ENCODE data around the gene SF3A2. TPM values are rescaled to one million over a fixed set of nuclear protein-coding genes. Genes with fewer than 3 reads are reported as not detected.

Gene SF3A2
- total and polyA plus RNA-seq, 2 experiments from 2014 or later, result 67.7 to 128 TPM

DNA sequence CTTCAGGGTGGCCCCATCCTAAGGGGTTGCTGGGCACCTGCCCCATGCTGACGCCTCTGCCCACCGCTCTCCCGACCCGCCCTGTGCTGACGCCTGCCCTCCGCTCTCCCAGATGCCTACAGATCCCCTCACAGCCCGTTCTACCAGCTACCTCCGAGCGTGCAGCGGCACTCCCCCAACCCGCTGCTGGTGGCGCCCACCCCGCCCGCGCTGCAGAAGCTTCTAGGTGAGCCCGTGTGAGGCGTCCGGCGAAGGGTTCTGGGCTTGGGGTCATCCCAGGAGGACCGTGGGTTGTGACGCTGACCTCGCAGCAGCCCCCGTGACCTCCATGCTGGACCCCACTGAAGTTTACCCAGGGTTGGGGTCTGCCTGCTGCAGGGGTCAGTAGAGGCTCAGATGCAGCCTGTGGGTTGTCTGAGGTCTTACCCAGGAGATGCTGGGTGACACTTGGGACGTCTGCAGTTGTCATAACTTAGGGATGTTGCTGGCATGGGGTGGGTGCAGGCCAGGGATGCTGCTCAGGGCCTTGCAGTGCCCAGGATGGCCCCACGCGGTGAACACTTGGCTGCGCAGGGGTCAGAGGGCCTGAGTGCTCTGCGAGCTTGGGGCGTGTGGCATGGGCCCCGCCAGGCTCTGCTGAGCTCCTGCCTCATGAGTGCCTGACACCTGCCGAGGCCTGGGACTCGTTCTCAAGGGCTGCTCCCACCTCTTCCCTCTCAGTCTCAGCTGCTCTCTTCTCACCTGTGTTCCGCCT lies 25.5 kb upstream of the SF3A2 start:
- H3K36me3 ChIP-seq (ENCODE audit: insufficient read depth), result peaks cover 9% of the 10 kb centered on the region; the same call in 1 of the 2 replicates
- Mint-ChIP-seq H3K4me3 (no peak overlapping the region; the same call in 2 of the 3 replicates), H3K36me3 (ENCODE audit: low read depth) (peaks cover 39% of the 10 kb centered on the region), H3K4me1 (peaks cover 3% of the 10 kb centered on the region; the same call in 2 of the 3 replicates), H3K27ac (peak overlapping the region; percentile 81; the same call in 1 of the 2 replicates), H3K9me3 (no peaks in the 10 kb centered on the region; the same call in 2 of the 3 replicates), H3K27me3 (ENCODE audit: insufficient read depth, low read depth, poor library complexity) (peaks cover 1% of the 10 kb centered on the region)
- H2AFZ ChIP-seq, result no peak overlapping the region
- no peak overlapping the region for H3K4me2 ChIP-seq
- 0 out of 2 replicates have a peak, but pooled peaks cover 2% of the 10 kb centered on the region for H3F3A ChIP-seq (replicated peaks; ENCODE audit: low read depth)
- no peaks in the 10 kb centered on the region for H3K27me3 ChIP-seq (ENCODE audit: insufficient read depth)
- H3K27ac ChIP-seq (ENCODE audit: low read depth), result no peak overlapping the region
- peaks cover 5% of the 10 kb centered on the region; the same call in 1 of the 2 replicates for H3K4me1 ChIP-seq (ENCODE audit: insufficient read depth)
- H3K9me2 ChIP-seq (ENCODE audit: insufficient read depth), result no peaks in the 10 kb centered on the region
- H3K4me3 ChIP-seq, result no peak overlapping the region
- no peaks in the 10 kb centered on the region for H3K79me2 ChIP-seq (replicated peaks; ENCODE audit: insufficient read depth)
- H4K20me1 ChIP-seq (replicated peaks; ENCODE audit: insufficient read depth), result 0 out of 2 replicates have a peak, but pooled peaks cover 10% of the 10 kb centered on the region
- no peak for ATAC-seq
- DNase-seq (ENCODE audit: low spot score), result no peak
- TF ChIP-seq EZH2 (IDR thresholded peaks at IDR 0.05; ENCODE audit: low read depth, unreplicated experiment) (no peak), CTCF (conservative IDR thresholded peaks at IDR 0.05; ENCODE audit: low read depth in 2 of 2) (no peak), JUNB (IDR thresholded peaks at IDR 0.05; ENCODE audit: unreplicated experiment) (no peak), EZH2phosphoT487 (IDR thresholded peaks at IDR 0.05; ENCODE audit: unreplicated experiment) (no peak), ZNF331 (CRISPR knock-in tag; IDR thresholded peaks at IDR 0.05; ENCODE audit: low read depth) (no peak), REST (IDR thresholded peaks at IDR 0.05; ENCODE audit: unreplicated experiment) (no peak), ZNF114 (CRISPR knock-in tag; IDR thresholded peaks at IDR 0.05) (no peak), STAT1 (IDR thresholded peaks at IDR 0.05; ENCODE audit: unreplicated experiment) (no peak)
- TF ChIP-seq, protein P1, sequence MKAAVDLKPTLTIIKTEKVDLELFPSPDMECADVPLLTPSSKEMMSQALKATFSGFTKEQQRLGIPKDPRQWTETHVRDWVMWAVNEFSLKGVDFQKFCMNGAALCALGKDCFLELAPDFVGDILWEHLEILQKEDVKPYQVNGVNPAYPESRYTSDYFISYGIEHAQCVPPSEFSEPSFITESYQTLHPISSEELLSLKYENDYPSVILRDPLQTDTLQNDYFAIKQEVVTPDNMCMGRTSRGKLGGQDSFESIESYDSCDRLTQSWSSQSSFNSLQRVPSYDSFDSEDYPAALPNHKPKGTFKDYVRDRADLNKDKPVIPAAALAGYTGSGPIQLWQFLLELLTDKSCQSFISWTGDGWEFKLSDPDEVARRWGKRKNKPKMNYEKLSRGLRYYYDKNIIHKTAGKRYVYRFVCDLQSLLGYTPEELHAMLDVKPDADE (IDR thresholded peaks at IDR 0.05), result no peak

All from GM23338 (cell line).